ENCODE results near the gene SMC1B.
"Not testable (repeated sequence)": the region's sequence is repeated elsewhere in the genome, so short reads cannot be mapped to it uniquely, and the experiment has no call there.

Gene SMC1B

DNA sequence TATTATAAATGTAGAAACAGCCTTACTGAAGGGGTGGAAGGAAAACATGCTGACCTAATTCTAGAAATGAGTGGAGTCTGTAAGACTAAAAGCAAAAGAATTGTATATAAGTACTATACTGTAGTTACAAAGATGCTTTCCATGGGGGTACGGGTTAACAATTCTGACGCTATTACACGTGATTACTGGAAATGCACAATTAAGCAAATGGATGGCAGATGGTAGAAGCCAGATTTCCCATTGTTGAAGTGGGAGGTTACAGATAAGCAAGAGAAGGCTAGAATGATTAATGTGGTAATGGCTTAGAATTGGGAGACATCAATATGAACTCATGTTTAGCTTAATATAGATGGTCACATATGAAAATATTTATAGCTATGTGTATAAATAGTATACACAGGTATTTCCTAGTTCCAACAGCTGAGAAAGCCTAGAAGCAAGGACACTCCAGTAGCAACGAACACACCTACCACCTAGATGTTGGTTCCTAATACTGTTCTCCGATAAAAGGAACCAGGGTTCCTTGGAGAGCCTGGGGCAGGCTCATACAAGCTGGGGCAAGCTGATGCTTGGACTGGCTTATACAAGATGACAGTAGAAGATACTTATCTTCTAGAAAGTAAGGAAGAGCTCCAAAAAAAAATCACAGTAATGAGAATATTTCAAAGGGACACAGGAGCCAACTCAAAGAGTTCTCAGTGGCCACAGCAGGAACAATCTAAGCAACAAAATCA, 13.5 kb downstream of the SMC1B start:
- no peak overlapping the region for H3K27ac ChIP-seq
- no peak for TF ChIP-seq ZFX (IDR thresholded peaks at IDR 0.05; ENCODE audit: borderline replicate concordance)
- TF ChIP-seq, protein P1, sequence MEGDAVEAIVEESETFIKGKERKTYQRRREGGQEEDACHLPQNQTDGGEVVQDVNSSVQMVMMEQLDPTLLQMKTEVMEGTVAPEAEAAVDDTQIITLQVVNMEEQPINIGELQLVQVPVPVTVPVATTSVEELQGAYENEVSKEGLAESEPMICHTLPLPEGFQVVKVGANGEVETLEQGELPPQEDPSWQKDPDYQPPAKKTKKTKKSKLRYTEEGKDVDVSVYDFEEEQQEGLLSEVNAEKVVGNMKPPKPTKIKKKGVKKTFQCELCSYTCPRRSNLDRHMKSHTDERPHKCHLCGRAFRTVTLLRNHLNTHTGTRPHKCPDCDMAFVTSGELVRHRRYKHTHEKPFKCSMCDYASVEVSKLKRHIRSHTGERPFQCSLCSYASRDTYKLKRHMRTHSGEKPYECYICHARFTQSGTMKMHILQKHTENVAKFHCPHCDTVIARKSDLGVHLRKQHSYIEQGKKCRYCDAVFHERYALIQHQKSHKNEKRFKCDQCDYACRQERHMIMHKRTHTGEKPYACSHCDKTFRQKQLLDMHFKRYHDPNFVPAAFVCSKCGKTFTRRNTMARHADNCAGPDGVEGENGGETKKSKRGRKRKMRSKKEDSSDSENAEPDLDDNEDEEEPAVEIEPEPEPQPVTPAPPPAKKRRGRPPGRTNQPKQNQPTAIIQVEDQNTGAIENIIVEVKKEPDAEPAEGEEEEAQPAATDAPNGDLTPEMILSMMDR (IDR thresholded peaks at IDR 0.05), result no peak

DNA sequence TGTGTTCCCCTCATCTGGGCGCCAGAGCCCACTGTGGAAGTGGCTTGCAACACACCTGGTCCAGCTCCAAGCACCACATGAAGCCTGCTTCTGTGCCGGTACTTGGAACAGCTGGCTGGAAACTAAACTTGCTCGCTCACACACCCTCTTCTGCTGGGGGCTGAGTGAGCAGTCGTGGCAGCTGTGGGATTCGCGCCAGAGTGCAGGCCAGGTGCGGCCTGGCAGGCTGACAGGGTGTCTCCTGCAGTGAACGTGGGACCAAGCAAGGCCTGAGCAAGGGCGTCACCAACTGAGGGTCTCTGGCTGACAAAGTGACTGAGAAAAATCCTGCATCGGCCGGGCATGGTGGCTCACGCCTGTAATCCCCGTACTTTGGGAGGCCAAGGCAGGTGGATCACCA, 15.2 kb downstream of the SMC1B start:
- H3K27ac ChIP-seq, result no peak overlapping the region
- no peak for TF ChIP-seq ZFX (IDR thresholded peaks at IDR 0.05; ENCODE audit: borderline replicate concordance)
- TF ChIP-seq, protein P1 (IDR thresholded peaks at IDR 0.05), result no peak

DNA sequence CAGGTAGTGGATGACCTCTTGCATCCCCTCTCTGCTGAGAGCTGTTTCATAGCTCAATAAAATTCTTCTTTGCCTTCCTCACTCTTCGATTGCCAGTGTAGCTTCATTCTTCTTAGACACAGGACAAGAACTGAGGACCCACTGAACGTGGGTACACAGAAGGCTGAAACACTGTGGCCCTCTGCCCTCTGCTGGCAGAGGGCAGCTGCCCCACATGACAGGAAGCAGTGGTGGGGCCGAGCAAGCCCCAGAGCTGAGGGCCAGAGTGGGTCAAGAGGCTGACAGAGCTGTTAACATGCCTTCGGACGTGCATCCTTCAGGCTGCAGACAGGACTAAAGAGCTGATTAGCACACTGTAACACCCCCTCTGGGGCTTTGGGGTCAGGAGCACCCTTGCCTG, 15.6 kb downstream of the SMC1B start:
- H3K27ac ChIP-seq, result no peak overlapping the region
- TF ChIP-seq, protein P1 (IDR thresholded peaks at IDR 0.05), result no peak
- TF ChIP-seq ZFX (IDR thresholded peaks at IDR 0.05; ENCODE audit: borderline replicate concordance), result no peak

DNA sequence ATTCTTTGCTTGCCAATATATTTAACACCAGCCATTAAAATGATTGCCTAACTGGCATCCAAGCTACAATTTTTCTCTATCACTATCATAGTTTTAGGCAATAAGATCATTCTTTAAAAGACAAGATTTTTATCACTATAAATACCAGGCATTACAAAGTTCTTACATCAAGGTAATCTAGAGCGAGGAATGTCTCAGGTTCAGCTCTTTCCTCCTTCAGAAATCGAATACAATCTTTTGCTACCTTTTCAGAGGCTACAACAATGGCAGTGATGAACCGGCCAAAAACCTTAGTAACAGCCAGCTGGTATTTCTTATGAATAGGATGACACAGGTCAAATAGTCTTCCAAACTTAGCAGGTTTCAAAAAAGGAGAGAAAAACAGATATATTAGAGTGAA, 23.9 kb downstream of the SMC1B start:
- no peak for TF ChIP-seq ZFX (IDR thresholded peaks at IDR 0.05; ENCODE audit: borderline replicate concordance)
- TF ChIP-seq, protein P1 (IDR thresholded peaks at IDR 0.05), result no peak
- no peak overlapping the region for H3K27ac ChIP-seq

- H3K27ac ChIP-seq, result no peak overlapping the region
- TF ChIP-seq, protein P1 (IDR thresholded peaks at IDR 0.05), result no peak
- no peak for TF ChIP-seq ZFX (IDR thresholded peaks at IDR 0.05; ENCODE audit: borderline replicate concordance)
These were observed 32.1 kb downstream of the SMC1B start for GRCh38 chr22:45381348-45381747.

DNA sequence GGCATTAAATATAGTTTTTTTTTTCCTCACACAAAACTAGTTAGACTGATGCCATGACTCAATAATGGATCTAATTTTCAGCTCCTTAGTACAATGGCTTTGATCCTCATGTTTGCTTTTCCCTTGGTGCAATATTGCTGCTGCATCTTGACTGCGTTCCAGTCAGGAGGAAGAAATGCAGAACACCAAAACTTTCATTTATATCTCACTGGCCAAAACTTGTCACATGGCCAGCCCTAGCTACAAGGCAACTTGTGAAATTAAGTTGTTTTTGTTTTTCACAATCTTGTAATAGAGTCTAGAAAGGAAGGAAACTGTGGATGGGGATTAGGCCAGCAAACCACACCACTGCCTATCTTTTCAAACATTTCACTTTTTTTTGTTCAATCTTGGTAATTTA, 36.7 kb downstream of the SMC1B start:
- H3K27ac ChIP-seq, result no peak overlapping the region
- TF ChIP-seq, protein P1 (IDR thresholded peaks at IDR 0.05), result no peak
- no peak for TF ChIP-seq ZFX (IDR thresholded peaks at IDR 0.05; ENCODE audit: borderline replicate concordance)

DNA sequence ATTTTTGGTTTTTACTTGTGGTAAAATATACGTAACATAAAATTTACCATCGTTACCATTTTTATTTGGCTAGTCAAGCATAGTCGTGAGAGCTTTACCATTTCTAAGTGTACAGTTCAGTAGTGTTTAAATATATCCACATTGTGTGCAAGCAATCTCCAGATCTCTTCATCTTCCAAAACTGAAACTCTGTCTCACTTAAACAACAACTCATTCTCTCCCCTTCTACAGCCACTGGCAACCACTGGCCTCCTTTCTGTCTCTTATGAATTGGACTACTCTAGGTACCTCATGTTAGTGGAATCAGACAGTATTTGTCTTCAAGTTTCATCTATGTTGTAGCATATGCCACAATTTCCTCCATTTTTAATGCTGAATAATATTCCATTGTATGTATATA, 37.4 kb downstream of the SMC1B start:
- H3K27ac ChIP-seq, result no peak overlapping the region
- TF ChIP-seq ZFX (IDR thresholded peaks at IDR 0.05; ENCODE audit: borderline replicate concordance), result no peak
- TF ChIP-seq, protein P1 (IDR thresholded peaks at IDR 0.05), result no peak

GRCh38 chr22:45373592-45373991, 39.8 kb downstream of the SMC1B start:
- H3K27ac ChIP-seq, result not testable (repeated sequence)

Data from 22Rv1 (cell line).